NCI-H146 treated with DMSO at 0.1 percent for 48 hours (cell line): ENCODE data around the gene HBP1.
"Not testable (repeated sequence)": the region's sequence is repeated elsewhere in the genome, so short reads cannot be mapped to it uniquely, and the experiment has no call there.

Source experiments
- DNase-seq: peaks from one replicate; lab custom pipeline; 2025; ENCODE audit not compliant: unreplicated experiment; lab: John Stamatoyannopoulos, UW

The HBP1 gene

GRCh38 chr7:107219563-107220244, 50.9 kb downstream of the HBP1 start:
- DNase-seq = no peak

GRCh38 chr7:107220356-107220755, 51.6 kb downstream of the HBP1 start:
- DNase-seq = no peak

GRCh38 chr7:107220806-107221205, 52.0 kb downstream of the HBP1 start:
- DNase-seq = not testable (repeated sequence)

- no peak for DNase-seq
Measured at GRCh38 chr7:107224374-107225223, 55.8 kb downstream of the HBP1 start.

- DNase-seq = no peak
Measured at GRCh38 chr7:107228291-107228690, 59.5 kb downstream of the HBP1 start.

- no peak for DNase-seq
Measured at GRCh38 chr7:107230334-107230733, 61.5 kb downstream of the HBP1 start.

- no peak for DNase-seq
Measured at GRCh38 chr7:107232568-107233090, 63.8 kb downstream of the HBP1 start.

GRCh38 chr7:107233174-107233573, 64.4 kb downstream of the HBP1 start:
- no peak for DNase-seq

GRCh38 chr7:107233981-107234380, 65.2 kb downstream of the HBP1 start:
- no peak for DNase-seq

- no peak for DNase-seq
Measured at GRCh38 chr7:107234436-107234835, 65.6 kb downstream of the HBP1 start.

GRCh38 chr7:107236862-107237261, 68.1 kb downstream of the HBP1 start:
- no peak for DNase-seq

GRCh38 chr7:107237451-107237850, 68.6 kb downstream of the HBP1 start:
- no peak for DNase-seq

GRCh38 chr7:107242267-107242666, 73.5 kb downstream of the HBP1 start:
- no peak for DNase-seq

- DNase-seq = no peak
Measured at GRCh38 chr7:107244613-107245012, 75.8 kb downstream of the HBP1 start.

GRCh38 chr7:107246836-107247235, 78.0 kb downstream of the HBP1 start:
- not testable (repeated sequence) for DNase-seq

- no peak for DNase-seq
Measured at GRCh38 chr7:107248551-107249316, 79.9 kb downstream of the HBP1 start.

GRCh38 chr7:107251963-107252362, 83.2 kb downstream of the HBP1 start:
- no peak for DNase-seq
